GM23338 (cell line): ENCODE results near the gene SUPV3L1. TPM values are rescaled to one million over a fixed set of nuclear protein-coding genes. Genes with fewer than 3 reads are reported as not detected.

Source experiments
- ATAC-seq: fragments of 200-7000 bp; cut with Tn5 transposase; 3 replicates; pipeline ENCODE4 v1.9.1; 2020
- DNase-seq: peaks from one replicate; pipeline ENCODE4 v3.0.0-alpha.2; 2015; ENCODE audit warnings: low spot score
- H2AFZ ChIP-seq: fragments of 200-600 bp; sonication (generic); 2 replicates; pipeline ENCODE4 v1.8.0; 2016; ENCODE audit warnings: antibody characterized with exemption, mild to moderate bottlenecking, moderate library complexity
- H3F3A ChIP-seq: fragments of 200-600 bp; sonication (generic); replicated peaks from 2 replicates; pipeline ENCODE4 v1.8.0; 2017; ENCODE audit warnings: antibody characterized with exemption, mixed run types, low read depth
- H3K27ac ChIP-seq: fragments of 200-600 bp; sonication (generic); 2 replicates; pipeline ENCODE4 v1.6.1; 2016; ENCODE audit warnings: low read depth
- H3K27me3 ChIP-seq: fragments of 200-600 bp; sonication (generic); 2 replicates; pipeline ENCODE4 v1.8.0; 2016; ENCODE audit warnings: mild to moderate bottlenecking, mixed run types, moderate library complexity; ENCODE audit not compliant: insufficient read depth
- H3K36me3 ChIP-seq: fragments of 200-600 bp; sonication (generic); 2 replicates; pipeline ENCODE4 v1.8.0; 2016; ENCODE audit warnings: mild to moderate bottlenecking; ENCODE audit not compliant: insufficient read depth
- H3K4me1 ChIP-seq: fragments of 200-600 bp; sonication (generic); 2 replicates; pipeline ENCODE4 v1.8.0; 2016; ENCODE audit warnings: mild to moderate bottlenecking, moderate library complexity; ENCODE audit not compliant: insufficient read depth
- H3K4me2 ChIP-seq: fragments of 200-600 bp; sonication (generic); 2 replicates; pipeline ENCODE4 v1.7.1; 2017; ENCODE audit warnings: mixed run types
- H3K4me3 ChIP-seq: fragments of 200-600 bp; sonication (generic); 2 replicates; pipeline ENCODE4 v1.6.1; 2016; ENCODE audit warnings: mixed run types
- H3K79me2 ChIP-seq: fragments of 200-600 bp; sonication (generic); replicated peaks from 2 replicates; pipeline ENCODE4 v1.8.0; 2017; ENCODE audit warnings: mild to moderate bottlenecking; ENCODE audit not compliant: insufficient read depth
- H3K9me2 ChIP-seq: fragments of 200-600 bp; sonication (generic); 2 replicates; pipeline ENCODE4 v1.8.0; 2017; ENCODE audit not compliant: insufficient read depth
- H4K20me1 ChIP-seq: fragments of 200-600 bp; sonication (generic); replicated peaks from 2 replicates; pipeline ENCODE4 v1.8.0; 2017; ENCODE audit warnings: mild to moderate bottlenecking; ENCODE audit not compliant: insufficient read depth
- H3K27ac Mint-ChIP-seq: 2 replicates; pipeline ENCODE4 v1.8.0; 2020; ENCODE audit warnings: inconsistent platforms, mild to moderate bottlenecking, moderate library complexity, mixed read lengths
- H3K27me3 Mint-ChIP-seq: 3 replicates; pipeline ENCODE4 v1.8.0; 2022; ENCODE audit warnings: low read depth, mild to moderate bottlenecking, moderate library complexity, mixed read lengths, inconsistent platforms; ENCODE audit not compliant: insufficient read depth, poor library complexity
- H3K36me3 Mint-ChIP-seq: 3 replicates; pipeline ENCODE4 v1.8.0; 2021; ENCODE audit warnings: low read depth, mild to moderate bottlenecking, inconsistent platforms, moderate library complexity, mixed read lengths
- H3K4me1 Mint-ChIP-seq: 3 replicates; pipeline ENCODE4 v1.8.0; 2020; ENCODE audit warnings: mild to moderate bottlenecking, inconsistent platforms, mixed read lengths
- H3K4me3 Mint-ChIP-seq: 3 replicates; pipeline ENCODE4 v1.8.0; 2021; ENCODE audit warnings: moderate library complexity, mild to moderate bottlenecking, inconsistent platforms, mixed read lengths
- H3K9me3 Mint-ChIP-seq: 3 replicates; pipeline ENCODE4 v1.8.0; 2020; ENCODE audit warnings: moderate library complexity, mild to moderate bottlenecking, inconsistent platforms, mixed read lengths
- CREB1 ChIP-seq: fragments of 250-450 bp; sonication (Bioruptor Pico); IDR thresholded peaks from 2 replicates; pipeline ENCODE4 v1.5.0; 2020; ENCODE audit warnings: low read depth, mild to moderate bottlenecking, moderate library complexity
- CTCF ChIP-seq, 2 experiments: fragments of 200-600 bp in 1 of 2; sonication (generic) in 1 of 2; conservative IDR thresholded peaks; 2 replicates each; pipeline versions ENCODE4 v1.5.1 to v1.6.1; 2016 to 2017; ENCODE audit warnings: antibody characterized with exemption in 2 of 2, low read depth in 2 of 2, mild to moderate bottlenecking in 2 of 2, moderate library complexity in 1 of 2
- ETS1 ChIP-seq: IDR thresholded peaks from 2 replicates; pipeline ENCODE4 v1.6.1; 2016; ENCODE audit warnings: antibody characterized with exemption
- EZH2 ChIP-seq: fragments of 200-600 bp; sonication (generic); IDR thresholded peaks from one replicate; pipeline ENCODE4 v1.8.0; 2017; ENCODE audit warnings: antibody characterized with exemption, mild to moderate bottlenecking, low read depth; ENCODE audit not compliant: unreplicated experiment
- EZH2phosphoT487 ChIP-seq: fragments of 200-600 bp; sonication (generic); IDR thresholded peaks from one replicate; pipeline ENCODE4 v1.8.1; 2018; ENCODE audit warnings: antibody characterized with exemption; ENCODE audit not compliant: unreplicated experiment
- JUNB ChIP-seq: IDR thresholded peaks from one replicate; pipeline ENCODE4 v1.6.1; 2016; ENCODE audit warnings: antibody characterized with exemption; ENCODE audit not compliant: unreplicated experiment
- NANOG ChIP-seq: IDR thresholded peaks from 2 replicates; pipeline ENCODE4 v1.6.1; 2016; ENCODE audit warnings: antibody characterized with exemption, borderline replicate concordance
- POLR2AphosphoS5 ChIP-seq: IDR thresholded peaks from 2 replicates; pipeline ENCODE4 v1.6.1; 2016; ENCODE audit warnings: antibody characterized with exemption, low read depth
- REST ChIP-seq: IDR thresholded peaks from one replicate; pipeline ENCODE4 v1.6.1; 2018; ENCODE audit warnings: antibody characterized with exemption; ENCODE audit not compliant: unreplicated experiment
- STAT1 ChIP-seq: IDR thresholded peaks from one replicate; pipeline ENCODE4 v1.6.1; 2016; ENCODE audit warnings: antibody characterized with exemption; ENCODE audit not compliant: unreplicated experiment
- ZNF114 ChIP-seq: fragments of 250-450 bp; sonication (Bioruptor Pico); IDR thresholded peaks from 2 replicates; pipeline ENCODE4 v1.5.0; 2020; ENCODE audit warnings: mild to moderate bottlenecking, moderate library complexity
- ZNF331 ChIP-seq: fragments of 250-450 bp; sonication (Bioruptor Pico); IDR thresholded peaks from 2 replicates; pipeline ENCODE4 v1.5.0; 2020; ENCODE audit warnings: low read depth, mild to moderate bottlenecking, moderate library complexity
- ZNF462 ChIP-seq: fragments of 250-450 bp; sonication (Bioruptor Pico); IDR thresholded peaks from 2 replicates; pipeline ENCODE4 v1.5.0; 2020; ENCODE audit warnings: mild to moderate bottlenecking, moderate library complexity
- polyA plus RNA-seq: library from polyadenylated mRNA; unstranded; fragments of >200 nt; fragmentation: Nextera tagmentation; extraction: Ambion mirVana; gene quantifications from 2 replicates; pipeline ENCODE4 v1.2.1, GENCODE V29; 2016
- total RNA-seq: library from RNA; depleted of rRNA; stranded (reverse); fragments of >200 nt; shearing (Covaris generic); gene quantifications from 2 replicates; pipeline ENCODE4 v1.2.3, GENCODE V29; 2014

SUPV3L1 gene
- total and polyA plus RNA-seq, 2 experiments from 2014 or later, result 29.9 to 45.2 TPM

GRCh38 chr10:69234447-69234846 lies 54.4 kb downstream of the SUPV3L1 start:
- no peaks in the 10 kb centered on the region for H3F3A ChIP-seq
- H3K27me3 ChIP-seq, result no peaks in the 10 kb centered on the region
- H4K20me1 ChIP-seq, result no peaks in the 10 kb centered on the region
- no peak for ATAC-seq
- H3K4me3 ChIP-seq, result no peak overlapping the region
- TF ChIP-seq NANOG (no peak), CTCF (conservative IDR thresholded peaks at IDR 0.05; ENCODE audit: low read depth in 2 of 2) (no peak), JUNB (no peak), CREB1 (CRISPR knock-in tag) (no peak), ZNF462 (CRISPR knock-in tag) (no peak), REST (no peak), ZNF331 (CRISPR knock-in tag) (no peak), ZNF114 (CRISPR knock-in tag) (no peak), POLR2AphosphoS5 (no peak), STAT1 (no peak), ETS1 (no peak), EZH2 (no peak), EZH2phosphoT487 (no peak)
- Mint-ChIP-seq H3K9me3 (no peaks in the 10 kb centered on the region; the same call in 2 of the 3 replicates), H3K27ac (no peak overlapping the region), H3K4me3 (no peak overlapping the region), H3K4me1 (peaks cover 32% of the 10 kb centered on the region), H3K27me3 (peaks cover 6% of the 10 kb centered on the region), H3K36me3 (no peaks in the 10 kb centered on the region)
- no peak overlapping the region for H3K27ac ChIP-seq
- peaks cover 13% of the 10 kb centered on the region for H3K4me1 ChIP-seq
- H3K9me2 ChIP-seq, result no peaks in the 10 kb centered on the region
- H3K79me2 ChIP-seq, result no peaks in the 10 kb centered on the region
- H3K4me2 ChIP-seq, result no peak overlapping the region
- no peak overlapping the region for H2AFZ ChIP-seq
- H3K36me3 ChIP-seq, result no peaks in the 10 kb centered on the region; the same call in 1 of the 2 replicates
- no peak for DNase-seq
